ENCODE data around the gene COL8A2.

Gene COL8A2

DNA sequence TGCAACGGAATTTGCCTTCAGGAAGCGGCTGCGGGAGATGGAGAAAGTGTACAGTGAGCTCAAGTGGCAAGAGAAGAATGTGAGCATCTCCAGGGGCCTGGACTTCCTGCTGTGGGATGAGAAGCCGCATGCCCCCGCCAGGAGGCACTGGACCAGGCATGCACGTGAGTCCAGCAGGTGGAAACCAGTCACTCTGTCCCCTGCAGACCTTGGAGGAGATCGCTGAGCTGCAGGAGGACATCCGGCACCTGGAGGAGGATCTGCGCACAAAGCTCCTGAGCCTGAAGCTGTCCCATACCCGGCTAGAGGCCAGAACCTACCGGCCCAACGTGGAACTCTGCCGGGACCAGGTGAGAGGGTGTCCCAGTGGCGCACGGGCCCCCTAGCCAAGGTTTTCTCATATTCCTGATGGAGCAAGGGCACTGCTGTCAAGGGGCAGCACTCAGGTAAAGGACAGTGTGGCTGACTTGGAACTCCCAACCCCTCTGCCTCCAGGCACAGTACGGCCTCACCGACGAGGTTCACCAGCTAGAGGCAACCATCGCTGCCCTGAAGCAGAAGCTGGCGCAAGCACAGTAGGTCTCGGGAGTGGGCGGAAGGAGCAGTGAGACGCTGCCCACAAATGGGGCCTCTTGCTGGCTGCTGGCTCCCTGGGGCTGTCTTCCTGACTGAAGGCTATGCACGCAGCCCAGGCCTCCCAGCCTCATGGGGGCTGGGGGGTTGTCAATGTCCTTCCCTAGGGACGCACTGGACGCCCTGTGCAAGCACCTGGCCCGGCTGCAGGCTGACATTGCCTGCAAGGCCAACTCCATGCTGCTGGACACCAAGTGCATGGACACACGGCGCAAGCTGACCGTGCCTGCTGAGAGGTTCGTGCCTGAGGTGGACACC is 37.5 kb downstream of the COL8A2 start:
- DNase-seq: no peak

DNA sequence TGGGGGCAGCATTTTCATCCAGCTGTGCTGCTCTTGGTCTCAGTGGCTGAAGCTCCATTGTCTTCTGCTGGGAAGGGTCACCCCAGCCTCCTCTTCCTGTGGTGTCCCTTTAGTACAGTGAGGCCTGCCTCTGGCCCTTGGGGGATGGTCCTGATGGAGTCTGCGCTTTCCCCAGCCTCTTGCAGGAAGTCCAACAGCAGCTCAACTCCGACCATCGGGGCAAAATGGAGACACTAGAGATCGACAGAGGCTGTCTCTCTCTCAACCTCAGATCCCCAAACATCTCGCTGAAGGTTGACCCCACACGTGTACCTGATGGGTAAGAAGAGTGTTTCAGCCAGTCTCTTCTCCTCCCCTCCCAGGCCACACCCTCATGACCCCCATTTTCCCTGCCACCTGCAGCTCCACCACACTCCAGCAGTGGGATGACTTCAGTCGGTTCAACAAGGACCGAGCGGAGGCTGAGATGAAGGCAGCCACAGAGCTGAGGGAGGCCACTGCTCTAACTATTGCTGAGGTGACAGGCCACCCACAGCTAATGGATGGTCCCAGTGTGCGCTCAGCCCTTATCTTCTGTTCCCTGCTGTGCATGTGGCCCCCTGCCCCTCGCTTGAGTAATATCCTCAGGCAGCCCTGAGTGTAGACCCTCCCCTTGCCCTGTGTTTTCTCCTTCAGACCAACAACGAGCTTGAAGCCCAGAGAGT is 38.3 kb downstream of the COL8A2 start:
- DNase-seq: no peak

DNA sequence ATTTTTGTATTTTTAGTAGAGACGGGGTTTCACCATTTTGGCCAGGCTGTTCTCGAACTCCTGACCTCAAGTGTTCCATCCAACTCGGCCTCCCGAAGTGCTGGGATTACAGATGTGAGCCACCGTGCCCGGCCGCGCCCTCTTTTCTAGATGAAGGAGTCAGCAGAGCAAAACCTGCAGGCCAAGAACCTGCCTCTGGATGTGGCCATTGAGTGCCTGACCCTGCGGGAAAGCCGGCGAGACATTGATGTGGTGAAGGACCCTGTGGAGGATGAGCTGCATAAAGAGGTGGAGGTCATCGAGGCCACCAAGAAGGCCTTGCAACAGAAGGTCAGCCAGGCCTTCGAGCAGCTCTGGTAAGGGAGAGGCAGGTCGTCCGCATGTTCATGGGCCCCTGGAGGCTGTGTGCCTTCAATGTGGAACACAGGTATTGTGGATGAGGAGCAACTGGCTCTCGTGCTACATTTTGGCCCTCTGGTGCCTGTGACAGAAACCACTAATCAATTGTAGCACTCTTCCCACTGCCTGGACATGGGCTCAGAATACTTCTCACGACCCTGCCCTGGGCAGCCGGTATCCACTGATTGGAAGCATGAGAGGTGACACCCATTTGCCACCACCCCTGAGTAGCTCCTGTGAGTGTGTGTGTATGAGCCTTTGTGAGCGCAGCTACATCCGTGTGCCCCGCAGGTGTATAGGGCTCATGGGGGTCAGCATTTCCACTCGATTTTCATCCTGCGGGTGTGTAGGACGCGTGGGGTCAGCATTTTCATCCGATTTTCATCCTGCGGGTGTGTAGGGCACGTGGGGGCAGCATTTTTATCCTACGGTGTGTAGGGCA is 39.1 kb downstream of the COL8A2 start:
- DNase-seq: no peak

DNA sequence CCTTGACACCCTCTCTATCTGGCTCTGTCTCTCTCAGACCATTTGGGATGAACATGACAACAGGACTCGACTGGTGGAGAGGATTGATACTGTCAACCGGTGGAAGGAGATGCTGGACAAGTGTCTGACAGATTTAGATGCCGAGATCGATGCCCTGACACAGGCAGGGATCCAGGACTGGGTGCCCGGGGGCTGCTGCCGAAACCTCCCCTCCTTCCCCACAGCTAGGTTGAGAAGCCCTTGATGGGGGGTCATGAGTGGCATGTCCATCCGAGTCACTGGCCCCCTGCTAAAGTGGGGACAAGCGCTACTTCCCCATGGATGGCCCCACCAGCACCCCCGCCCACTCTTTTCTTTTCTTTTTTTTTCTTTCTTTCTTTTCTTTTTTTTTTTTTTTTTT is 39.9 kb downstream of the COL8A2 start:
- DNase-seq: no peak

DNA sequence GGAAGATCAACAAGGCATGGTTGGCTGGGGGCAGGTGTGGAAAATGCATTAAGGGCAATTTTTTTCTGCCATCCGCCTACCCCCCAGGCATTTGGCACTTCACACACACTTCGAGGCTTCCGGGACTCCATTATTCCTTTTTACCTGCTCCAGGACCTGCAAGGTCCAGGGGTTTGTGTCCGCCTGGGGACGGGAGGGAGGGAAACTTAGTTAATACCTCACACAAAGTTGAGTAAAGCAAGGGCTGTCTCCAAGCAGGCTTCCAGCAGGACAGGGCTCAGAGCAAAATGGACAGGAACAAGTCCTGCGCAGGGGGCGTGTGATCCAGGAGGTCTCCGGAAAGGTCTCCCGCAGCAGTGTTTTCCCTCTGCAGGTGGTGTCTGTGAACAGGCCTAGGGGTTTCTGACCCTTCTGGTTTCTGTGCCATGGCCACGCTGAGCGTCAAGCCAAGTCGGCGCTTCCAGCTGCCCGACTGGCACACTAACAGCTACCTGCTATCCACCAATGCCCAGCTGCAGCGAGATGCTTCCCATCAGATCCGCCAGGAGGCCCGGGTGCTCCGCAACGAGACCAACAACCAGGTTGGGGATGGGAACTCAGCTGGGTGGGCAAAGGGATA is 40.4 kb downstream of the COL8A2 start:
- DNase-seq: no peak

DNA sequence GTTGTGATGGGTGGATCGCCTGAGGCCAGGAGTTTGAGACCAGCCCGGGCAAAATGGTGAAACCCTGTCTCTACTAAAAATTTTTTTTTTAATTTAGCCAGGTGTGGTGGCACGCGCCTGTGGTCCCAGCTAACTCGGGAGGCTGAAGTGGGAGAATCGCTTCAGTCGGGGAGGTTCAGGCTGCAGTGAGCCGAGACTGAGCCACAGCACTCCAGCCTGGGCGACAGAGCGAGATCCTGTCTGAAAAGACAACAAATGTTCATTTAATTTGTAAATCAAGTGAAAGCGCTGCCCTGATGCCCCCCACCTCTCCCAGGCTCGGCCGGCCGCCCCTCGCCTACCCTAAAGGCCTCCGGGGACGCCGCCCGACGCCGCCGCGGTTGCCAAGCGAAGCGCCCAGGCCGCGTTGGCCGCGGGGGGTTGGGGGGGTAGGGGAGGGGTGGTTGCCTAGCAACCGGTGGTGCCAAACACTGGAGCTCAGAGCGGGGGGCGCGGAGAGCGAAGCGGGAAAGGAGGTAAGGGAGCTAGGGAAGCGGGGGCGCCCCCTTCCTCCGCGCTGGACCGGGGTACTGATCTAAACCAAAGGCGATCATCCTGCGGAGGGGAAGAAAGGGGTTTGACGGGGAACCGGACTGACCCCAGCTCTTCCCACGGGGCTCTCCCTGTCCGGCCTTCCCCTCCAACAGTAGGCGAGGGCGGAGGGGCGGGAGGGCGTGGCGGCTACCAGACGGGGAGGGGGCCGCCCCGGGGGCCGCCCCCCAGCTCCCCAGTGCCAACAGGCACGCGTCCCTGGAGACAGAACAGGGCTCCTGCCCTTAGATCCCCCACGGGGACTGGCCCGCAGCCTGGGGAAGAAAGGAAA is 41.2 kb downstream of the COL8A2 start, which contains the start of gene TEKT2:
Gene TEKT2 (plus strand): TSS at position 460 of the 862 bp plus-strand sequence. CDS start 828 bp downstream, outside the sequence.
- peak; percentile 83 for DNase-seq

DNA sequence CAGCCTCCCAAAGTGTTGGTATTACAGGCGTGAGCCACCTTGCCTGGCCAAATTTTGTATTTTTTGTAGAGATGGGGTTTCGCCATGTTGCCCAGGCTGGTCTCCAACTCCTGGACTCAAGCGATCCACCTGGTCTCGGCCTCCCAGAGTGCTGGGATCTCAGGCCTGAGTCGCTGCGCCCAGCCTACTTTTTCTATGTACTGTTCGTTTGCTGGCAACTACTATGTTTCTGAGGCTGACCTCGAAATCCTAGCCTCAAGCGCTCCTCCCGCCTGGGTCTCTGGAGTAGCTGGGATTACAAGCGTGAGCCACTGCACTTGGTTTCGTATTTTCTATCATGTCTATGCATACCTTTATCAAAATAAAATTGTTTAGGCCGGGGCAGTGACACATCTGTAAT is 41.8 kb downstream of the COL8A2 start:
- DNase-seq: no peak

DNA sequence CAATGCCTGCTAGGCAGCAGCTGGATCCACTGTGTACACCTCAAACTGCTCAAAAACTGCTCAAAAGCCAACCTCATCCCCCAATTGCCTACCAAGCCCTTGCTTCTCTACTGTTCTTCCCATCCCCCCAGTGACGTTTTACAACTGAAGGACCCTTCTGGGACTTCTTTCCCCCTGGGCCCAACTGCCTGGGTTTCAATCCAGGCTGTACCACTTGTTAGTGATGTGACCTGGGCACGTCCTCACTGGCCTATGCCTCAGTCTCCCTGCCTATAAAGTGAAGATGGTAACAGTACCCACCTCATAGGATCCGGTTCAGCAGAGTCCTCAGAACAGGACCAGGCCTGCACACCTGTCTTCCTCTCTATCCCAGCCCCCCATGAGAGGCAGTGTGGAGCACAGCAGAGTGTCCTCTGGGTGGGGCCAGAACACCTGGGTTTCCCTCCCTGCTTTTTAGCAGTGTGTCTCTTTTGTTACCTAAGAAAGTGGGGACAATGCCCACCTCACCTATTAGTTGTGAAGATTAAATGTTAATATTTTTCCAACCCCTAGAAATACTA is 43.0 kb downstream of the COL8A2 start:
- no peak for DNase-seq

DNA sequence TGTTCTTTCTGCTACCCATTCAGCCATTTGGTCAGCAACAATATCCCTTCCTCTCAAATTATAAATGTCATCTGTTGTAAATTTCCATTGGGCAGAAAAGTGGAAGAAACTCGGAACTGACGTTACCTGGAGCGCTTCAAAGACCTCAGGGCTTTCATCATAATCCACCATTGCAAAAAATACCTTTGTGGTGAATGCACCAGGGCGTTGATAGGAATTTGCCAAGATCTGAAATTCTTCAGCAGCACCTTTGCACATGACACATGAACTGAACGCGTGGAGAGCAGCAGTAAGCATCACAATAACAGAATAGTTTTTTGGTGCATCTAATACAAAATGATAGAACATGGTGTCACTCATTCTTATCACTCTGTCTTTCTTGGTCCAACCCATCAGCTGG is 44.2 kb downstream of the COL8A2 start:
- no peak for DNase-seq

DNA sequence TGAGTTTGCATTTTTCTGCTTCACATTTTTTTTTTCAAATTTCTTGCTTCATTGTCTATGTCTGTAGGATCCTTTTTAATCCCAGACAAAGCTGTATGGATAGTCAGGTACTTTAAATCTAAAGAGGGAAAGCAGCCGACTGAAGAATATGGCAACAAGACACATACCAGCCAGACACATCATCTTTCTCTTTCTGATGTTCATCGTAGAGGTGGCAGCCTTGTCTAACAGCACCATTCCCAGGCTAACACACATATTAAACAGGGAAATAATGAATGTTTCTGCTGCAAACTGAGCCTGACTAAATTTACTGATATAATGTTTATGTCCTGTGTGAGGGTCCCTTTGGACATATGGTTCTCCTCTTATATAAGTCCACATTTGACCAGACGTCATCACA is 44.8 kb downstream of the COL8A2 start:
- no peak for DNase-seq

DNA sequence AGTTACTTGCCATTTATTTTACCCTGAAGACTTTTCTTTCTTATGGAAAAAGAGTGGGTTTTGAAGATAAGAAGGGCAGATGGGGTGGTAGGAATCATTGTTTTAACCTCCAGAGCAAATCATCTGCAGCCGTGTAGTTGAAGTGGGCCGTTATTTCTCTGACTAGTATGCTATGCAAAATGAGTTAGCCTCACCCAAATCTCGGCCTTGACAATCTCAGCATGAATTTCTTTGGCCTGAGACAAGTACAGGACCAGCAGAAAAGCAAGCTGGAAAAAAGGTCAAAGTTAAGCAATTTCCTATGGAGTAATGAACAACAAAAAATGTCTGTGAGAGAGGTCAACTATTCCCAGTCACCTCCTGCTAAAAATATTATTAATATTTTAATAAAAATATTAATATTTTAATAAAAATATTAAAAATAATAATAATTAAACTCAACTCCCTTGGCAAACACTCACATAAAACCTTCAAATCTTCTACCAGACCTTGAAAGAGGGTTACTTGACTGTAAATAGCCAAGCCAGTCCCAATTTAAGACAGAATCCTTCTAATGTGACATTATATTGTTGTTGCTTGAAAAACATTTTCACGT is 47.9 kb downstream of the COL8A2 start:
- DNase-seq: no peak

DNA sequence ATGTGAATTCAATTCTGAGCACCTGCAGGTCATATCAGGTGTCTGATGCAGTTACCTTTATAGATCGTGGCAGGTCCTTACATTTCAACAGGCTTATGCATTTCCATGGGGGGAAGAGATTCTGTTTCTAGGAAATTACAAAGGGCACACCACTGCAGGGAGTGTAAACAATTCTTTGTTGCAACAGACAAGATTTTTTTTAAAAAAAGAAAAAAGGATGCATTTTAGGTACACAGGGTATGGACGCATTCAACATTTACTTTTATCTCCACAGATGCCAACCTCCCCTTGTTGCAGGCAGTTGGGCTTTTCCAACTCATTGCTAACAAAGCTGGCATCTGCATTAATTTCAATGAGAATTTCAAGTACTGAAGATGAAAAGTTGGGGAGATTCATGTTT is 54.7 kb downstream of the COL8A2 start:
- peak; percentile 56 for DNase-seq

DNA sequence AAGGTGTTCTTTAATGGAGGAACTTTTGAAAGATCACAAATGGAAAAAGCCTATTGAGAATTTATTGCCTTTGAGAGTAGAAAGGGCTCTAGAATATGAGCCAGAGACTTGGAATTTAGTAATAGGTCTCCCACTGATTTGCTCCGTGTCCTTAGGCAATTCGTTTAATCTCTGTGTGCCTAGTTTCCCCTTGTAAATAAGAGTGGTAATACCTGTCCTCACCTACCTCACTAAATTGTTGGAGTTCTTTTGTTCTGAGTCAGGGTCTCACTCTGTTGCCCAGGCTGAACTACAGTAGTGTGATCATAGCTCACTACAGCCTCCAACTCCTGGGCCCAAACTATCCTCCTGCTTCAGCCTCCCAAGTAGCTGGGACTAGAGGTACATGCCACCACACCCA is 56.2 kb downstream of the COL8A2 start:
- no peak for DNase-seq

DNA sequence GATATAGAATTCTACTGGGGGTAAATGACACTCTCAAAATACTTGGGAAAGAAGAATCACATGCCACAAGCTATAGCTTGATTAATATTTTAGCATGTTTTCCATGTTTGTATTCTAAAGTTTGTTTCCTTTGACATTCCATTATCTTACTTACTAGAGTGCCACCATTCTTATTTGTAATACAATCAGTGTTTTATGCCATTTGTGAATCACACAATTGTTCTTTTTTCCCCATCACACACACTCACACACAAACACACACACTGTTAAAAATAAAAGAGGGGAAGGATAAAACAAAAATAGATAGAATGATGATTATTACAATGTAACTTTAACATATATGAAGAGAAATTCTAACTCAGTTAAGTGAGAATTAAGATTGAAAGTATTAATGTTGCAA is 57.2 kb downstream of the COL8A2 start:
- DNase-seq: no peak

DNA sequence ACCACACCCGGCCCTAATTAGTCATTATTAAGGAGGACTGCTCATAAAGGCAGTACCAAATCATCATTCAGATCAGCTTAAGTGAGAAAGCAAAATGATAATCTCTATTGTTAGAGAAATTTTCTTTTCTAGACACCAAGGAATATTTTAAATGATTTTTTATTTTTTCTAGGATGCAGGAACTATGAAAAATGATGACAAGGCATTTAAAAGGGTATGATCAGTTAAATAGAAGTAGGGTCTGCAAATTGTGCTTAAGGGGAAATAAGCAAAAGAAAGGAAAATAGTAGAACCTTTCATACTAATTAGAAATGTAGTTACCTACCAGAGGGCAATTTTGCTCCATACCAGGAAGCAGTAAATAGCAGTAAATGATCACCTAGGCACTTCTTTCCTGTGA is 62.7 kb downstream of the COL8A2 start:
- no peak for DNase-seq

DNA sequence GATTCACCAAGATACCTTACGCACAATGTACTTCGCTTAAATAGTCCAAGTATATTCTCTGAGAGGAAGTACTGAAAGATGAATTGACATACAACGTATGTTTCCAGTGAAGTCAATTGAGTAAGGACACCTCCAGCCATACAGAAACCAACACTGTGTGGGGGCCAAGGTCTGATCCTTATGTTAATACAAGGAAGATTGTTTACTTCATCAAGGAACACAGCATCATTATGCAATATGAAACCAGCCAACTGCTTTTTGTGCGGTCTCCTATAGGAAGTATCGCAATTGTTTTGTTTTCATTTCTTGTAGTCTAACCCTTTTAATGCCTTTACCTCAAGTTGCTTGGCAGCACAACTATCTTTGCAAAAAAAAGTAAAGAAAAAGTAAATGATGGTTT is 69.3 kb downstream of the COL8A2 start:
- DNase-seq: no peak

DNA sequence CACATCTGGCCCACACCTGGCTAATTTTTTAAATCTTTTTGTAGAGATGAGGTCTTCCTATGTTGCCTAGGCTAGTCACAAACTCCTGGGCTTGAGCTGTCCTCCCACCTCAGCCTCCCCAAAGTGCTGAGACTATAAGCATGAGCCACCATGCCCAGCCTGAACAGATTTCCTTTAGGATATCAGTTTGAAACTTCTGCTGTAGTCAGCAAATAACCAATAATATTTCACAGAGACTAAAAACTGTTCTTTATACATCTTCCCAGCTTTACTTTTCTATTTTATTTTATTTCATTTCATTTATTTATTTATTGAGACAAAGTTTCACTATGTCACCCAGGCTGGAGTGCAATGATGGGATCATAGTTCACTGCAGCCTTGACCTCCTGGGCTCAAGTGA is 71.0 kb downstream of the COL8A2 start:
- no peak for DNase-seq

DNA sequence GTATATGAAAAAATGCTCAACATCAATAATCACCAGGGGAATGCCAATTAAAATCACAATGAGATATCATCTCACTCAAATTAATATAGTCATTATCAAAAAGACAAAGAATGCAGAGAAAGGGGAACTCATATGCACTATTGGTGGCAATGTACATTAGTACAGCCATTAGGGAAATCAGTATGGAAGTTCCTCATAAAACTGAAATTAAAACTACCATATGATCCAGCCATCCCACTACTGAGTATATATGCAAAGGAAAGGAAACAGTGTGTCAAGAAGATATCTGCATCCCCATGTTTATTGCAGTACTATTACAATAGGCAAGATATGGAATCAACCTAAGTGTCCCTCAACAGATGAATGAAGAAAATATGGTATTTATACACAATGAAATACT is 73.2 kb downstream of the COL8A2 start:
- DNase-seq: no peak
